Type B pancreatic cell (in vitro differentiated cells): ENCODE data around the gene ARHGEF28. TPM values are rescaled to one million over a fixed set of nuclear protein-coding genes. Genes with fewer than 3 reads are reported as not detected.

Source experiments
- DNase-seq: peaks from one replicate; pipeline ENCODE4 v3.0.0; 2021; ENCODE audit warnings: mixed read lengths; ENCODE audit not compliant: unreplicated experiment; ENCODE audit errors: extremely low spot score
- H3K27ac Mint-ChIP-seq: 2 replicates; pipeline ENCODE4 v1.8.0; 2021; ENCODE audit warnings: mild to moderate bottlenecking, mixed read lengths
- H3K27me3 Mint-ChIP-seq: 2 replicates; pipeline ENCODE4 v1.8.0; 2021; ENCODE audit warnings: mixed read lengths
- H3K36me3 Mint-ChIP-seq: 2 replicates; pipeline ENCODE4 v1.8.0; 2021; ENCODE audit warnings: mixed read lengths
- H3K4me1 Mint-ChIP-seq: one replicate; pipeline ENCODE4 v1.8.0; 2021; ENCODE audit warnings: mixed read lengths; ENCODE audit not compliant: unreplicated experiment
- H3K4me3 Mint-ChIP-seq: 2 replicates; pipeline ENCODE4 v1.8.0; 2021; ENCODE audit warnings: mild to moderate bottlenecking, mixed read lengths
- H3K9me3 Mint-ChIP-seq: 2 replicates; pipeline ENCODE4 v1.8.0; 2021; ENCODE audit warnings: mixed read lengths
- CTCF ChIP-seq: fragments of 200-600 bp; sonication (generic); conservative IDR thresholded peaks from 2 replicates; pipeline ENCODE4 v1.5.0; 2021; ENCODE audit warnings: antibody characterized with exemption, mild to moderate bottlenecking
- total RNA-seq: library from RNA; stranded (reverse); gene quantifications from 2 replicates; pipeline ENCODE4 v1.2.1, GENCODE V29; 2021; ENCODE audit warnings: low replicate concordance

ARHGEF28 gene
- total RNA-seq, 1 donor from 2014 or later, result 24.9 TPM

DNA sequence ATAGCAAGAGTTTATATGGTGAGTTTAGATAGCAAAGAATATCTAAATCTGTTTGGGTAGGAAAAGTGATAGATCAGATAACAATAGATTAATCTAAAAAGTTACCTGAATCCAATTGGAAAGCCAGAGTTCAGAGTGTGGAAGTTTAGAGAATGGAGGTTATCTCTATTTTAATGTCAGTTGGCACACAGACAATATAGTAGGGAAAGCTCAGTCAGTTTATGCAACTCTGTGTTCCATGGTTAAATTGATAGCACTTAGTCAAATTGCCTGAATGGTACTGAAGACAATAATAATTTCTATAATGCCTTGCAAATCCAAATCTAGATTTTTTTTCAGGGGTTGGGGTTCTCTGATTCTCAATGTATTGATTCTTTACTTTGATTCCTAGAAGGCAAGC is 77.0 kb downstream of the ARHGEF28 start:
- Mint-ChIP-seq H3K27ac (no peak overlapping the region), H3K9me3 (no peaks in the 10 kb centered on the region), H3K27me3 (no peaks in the 10 kb centered on the region), H3K4me3 (no peak overlapping the region), H3K36me3 (no peaks in the 10 kb centered on the region), H3K4me1 (peaks cover 7% of the 10 kb centered on the region)
- TF ChIP-seq CTCF, result no peak
- no peak for DNase-seq

GRCh38 chr5:73705364-73705763 is 79.4 kb downstream of the ARHGEF28 start:
- Mint-ChIP-seq H3K4me1 (peaks cover 7% of the 10 kb centered on the region), H3K36me3 (peaks cover 5% of the 10 kb centered on the region), H3K9me3 (no peaks in the 10 kb centered on the region), H3K4me3 (no peak overlapping the region), H3K27ac (no peak overlapping the region), H3K27me3 (no peaks in the 10 kb centered on the region)
- no peak for DNase-seq
- peak; percentile 51 for TF ChIP-seq CTCF

DNA sequence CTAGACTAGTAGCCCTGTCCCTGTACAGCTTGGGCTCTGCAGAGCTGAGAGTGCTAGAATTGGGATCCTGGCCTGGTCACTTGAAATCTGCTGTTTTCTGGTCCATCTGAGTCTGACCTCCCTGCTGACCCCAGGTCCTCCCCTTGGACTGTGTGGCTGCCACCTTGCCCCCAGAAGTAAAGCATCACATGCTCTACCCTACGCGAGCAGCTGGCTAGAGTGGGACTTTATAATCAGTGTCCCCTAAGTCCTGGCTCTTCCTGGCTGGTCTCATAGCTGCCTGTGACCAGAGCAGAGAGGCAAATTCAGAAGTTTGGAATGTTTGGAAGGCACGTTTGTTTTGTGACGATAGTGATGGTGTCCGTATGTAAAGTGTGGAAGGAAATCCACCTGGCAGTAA is 81.0 kb downstream of the ARHGEF28 start:
- no peaks in the 10 kb centered on the region for H3K4me1 Mint-ChIP-seq
- no peak overlapping the region for H3K4me3 Mint-ChIP-seq
- H3K27ac Mint-ChIP-seq, result peak overlapping the region; percentile 29
- TF ChIP-seq CTCF, result no peak
- H3K36me3 Mint-ChIP-seq, result peaks cover 5% of the 10 kb centered on the region
- no peak for DNase-seq
- no peaks in the 10 kb centered on the region for H3K27me3 Mint-ChIP-seq
- H3K9me3 Mint-ChIP-seq, result no peaks in the 10 kb centered on the region

GRCh38 chr5:73709536-73710129 is 83.6 kb downstream of the ARHGEF28 start:
- TF ChIP-seq CTCF, result no peak
- DNase-seq, result no peak
- no peaks in the 10 kb centered on the region for H3K27me3 Mint-ChIP-seq
- H3K36me3 Mint-ChIP-seq, result peaks cover 5% of the 10 kb centered on the region
- H3K4me1 Mint-ChIP-seq, result no peaks in the 10 kb centered on the region
- no peak overlapping the region for H3K27ac Mint-ChIP-seq
- H3K4me3 Mint-ChIP-seq, result no peak overlapping the region
- H3K9me3 Mint-ChIP-seq, result no peaks in the 10 kb centered on the region

GRCh38 chr5:73716284-73716808 is 90.3 kb downstream of the ARHGEF28 start:
- DNase-seq, result no peak
- Mint-ChIP-seq H3K4me3 (no peak overlapping the region), H3K27ac (no peak overlapping the region), H3K9me3 (no peaks in the 10 kb centered on the region), H3K4me1 (no peaks in the 10 kb centered on the region), H3K36me3 (peaks cover 4% of the 10 kb centered on the region), H3K27me3 (no peaks in the 10 kb centered on the region)
- TF ChIP-seq CTCF, result no peak
